Stomach (tissue), 4 donors: ENCODE measurements around the gene LARGE1.

Source experiments
- EP300 ChIP-seq: sonication (generic); formaldehyde crosslinking; IDR thresholded peaks from one replicate; pipeline ENCODE4 v1.6.1; 2017; ENCODE audit warnings: antibody characterized with exemption
- POLR2A ChIP-seq, 4 donors: fragments of 450-650 bp; IDR thresholded peaks; one replicate each; pipeline ENCODE4 v1.6.1; 2016; ENCODE audit warnings: antibody characterized with exemption in 4 of 4, control low read depth in 2 of 4, mild to moderate bottlenecking in 1 of 4, moderate library complexity in 1 of 4
- POLR2AphosphoS5 ChIP-seq, 3 donors: sonication (generic); formaldehyde crosslinking; IDR thresholded peaks; one replicate each; pipeline ENCODE4 v1.6.1; 2016; ENCODE audit warnings: antibody characterized with exemption in 3 of 3
- TF ChIP-seq, protein P1 (sequence below), 7 experiments: fragments of 450-650 bp in 4 of 7; fragments of 200-600 bp in 3 of 7; sonication (generic) in 3 of 7; IDR thresholded peaks; one replicate each; pipeline ENCODE4 v1.5.1; 2016 to 2019; ENCODE audit warnings: antibody characterized with exemption in 7 of 7, control low read depth in 2 of 7, mild to moderate bottlenecking in 1 of 7

GRCh38 chr22:33232071-33232470 is 688.2 kb downstream of the LARGE1 start:
- TF ChIP-seq POLR2A (IDR thresholded peaks at IDR 0.05) (no peak), POLR2AphosphoS5 (IDR thresholded peaks at IDR 0.05) (no peak), EP300 (no peak)
- TF ChIP-seq, protein P1, sequence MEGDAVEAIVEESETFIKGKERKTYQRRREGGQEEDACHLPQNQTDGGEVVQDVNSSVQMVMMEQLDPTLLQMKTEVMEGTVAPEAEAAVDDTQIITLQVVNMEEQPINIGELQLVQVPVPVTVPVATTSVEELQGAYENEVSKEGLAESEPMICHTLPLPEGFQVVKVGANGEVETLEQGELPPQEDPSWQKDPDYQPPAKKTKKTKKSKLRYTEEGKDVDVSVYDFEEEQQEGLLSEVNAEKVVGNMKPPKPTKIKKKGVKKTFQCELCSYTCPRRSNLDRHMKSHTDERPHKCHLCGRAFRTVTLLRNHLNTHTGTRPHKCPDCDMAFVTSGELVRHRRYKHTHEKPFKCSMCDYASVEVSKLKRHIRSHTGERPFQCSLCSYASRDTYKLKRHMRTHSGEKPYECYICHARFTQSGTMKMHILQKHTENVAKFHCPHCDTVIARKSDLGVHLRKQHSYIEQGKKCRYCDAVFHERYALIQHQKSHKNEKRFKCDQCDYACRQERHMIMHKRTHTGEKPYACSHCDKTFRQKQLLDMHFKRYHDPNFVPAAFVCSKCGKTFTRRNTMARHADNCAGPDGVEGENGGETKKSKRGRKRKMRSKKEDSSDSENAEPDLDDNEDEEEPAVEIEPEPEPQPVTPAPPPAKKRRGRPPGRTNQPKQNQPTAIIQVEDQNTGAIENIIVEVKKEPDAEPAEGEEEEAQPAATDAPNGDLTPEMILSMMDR (IDR thresholded peaks at IDR 0.05): no peak
